Stomach (tissue), 19 donors: ENCODE measurements around the gene CCDC170. TPM values are rescaled to one million over a fixed set of nuclear protein-coding genes. Genes with fewer than 3 reads are reported as not detected.
A peak's percentile ranks its signal among the peaks of the same experiment; 100 is the strongest.
"Not testable (repeated sequence)": the region's sequence is repeated elsewhere in the genome, so short reads cannot be mapped to it uniquely, and the experiment has no call there.

Source experiments
- DNase-seq, 2 donors: peaks; one replicate each; pipeline versions ENCODE4 v3.0.0 to v3.0.0-alpha.2; 2013 to 2019
- H3K27ac ChIP-seq, 5 donors: fragments of 200-600 bp in 4 of 5; sonication (generic) in 4 of 5; one replicate each; pipeline ENCODE4 v1.5.1; 2013 to 2019; ENCODE audit warnings: mild to moderate bottlenecking in 1 of 5, moderate library complexity in 1 of 5
- H3K27me3 ChIP-seq, 3 donors: fragments of 200-600 bp; sonication (generic); one replicate each; pipeline ENCODE4 v1.5.1; 2017 to 2019; ENCODE audit warnings: mixed run types in 1 of 3
- H3K36me3 ChIP-seq, 4 donors: fragments of 200-600 bp; sonication (generic); 1 replicate in 3 of 4; 2 replicates in 1 of 4; pipeline ENCODE4 v1.5.1; 2016 to 2019
- H3K4me1 ChIP-seq, 4 donors: fragments of 200-600 bp; sonication (generic); one replicate each; pipeline ENCODE4 v1.5.1; 2016 to 2019
- H3K4me3 ChIP-seq, 4 donors: fragments of 200-600 bp; sonication (generic) in 3 of 4; one replicate each; pipeline ENCODE4 v1.5.1; 2016 to 2019; ENCODE audit warnings: mild to moderate bottlenecking in 1 of 4
- H3K9me3 ChIP-seq, 4 donors: fragments of 200-600 bp; sonication (generic); one replicate each; pipeline ENCODE4 v1.5.1; 2016 to 2019
- CTCF ChIP-seq, 7 experiments: fragments of 450-650 bp in 4 of 7; fragments of 200-600 bp in 3 of 7; sonication (generic) in 3 of 7; IDR thresholded peaks; one replicate each; pipeline ENCODE4 v1.5.1; 2016 to 2019; ENCODE audit warnings: antibody characterized with exemption in 7 of 7, control low read depth in 2 of 7, mild to moderate bottlenecking in 1 of 7
- EP300 ChIP-seq: sonication (generic); formaldehyde crosslinking; IDR thresholded peaks from one replicate; pipeline ENCODE4 v1.6.1; 2017; ENCODE audit warnings: antibody characterized with exemption
- POLR2A ChIP-seq, 4 donors: fragments of 450-650 bp; IDR thresholded peaks; one replicate each; pipeline ENCODE4 v1.6.1; 2016; ENCODE audit warnings: antibody characterized with exemption in 4 of 4, control low read depth in 2 of 4, mild to moderate bottlenecking in 1 of 4, moderate library complexity in 1 of 4
- POLR2AphosphoS5 ChIP-seq, 3 donors: sonication (generic); formaldehyde crosslinking; IDR thresholded peaks; one replicate each; pipeline ENCODE4 v1.6.1; 2016; ENCODE audit warnings: antibody characterized with exemption in 3 of 3
- WGBS, 5 donors: extraction: QIAGEN DNeasy Blood & Tissue Kit in 3 of 5; methylation state at CpG; one replicate each; pipeline versions ENCODE4 v1.1.5 to v1.1.7; 2013 to 2018; 5-methylcytosine and 5-hydroxymethylcytosine counted together
- intact Hi-C: fragments of 100-400 bp; cut with DNase I; formaldehyde crosslinking; loops from one replicate; pipeline ENCODE4 v1.15.1; 2023; ENCODE audit warnings: low total_unique reads
- long read RNA-seq, 10 donors: transcript quantifications; one replicate each; lab custom pipeline, GENCODE V29; 2026
- polyA plus RNA-seq, 3 donors: library from polyadenylated mRNA; stranded (reverse); fragments of 200-250 nt; gene quantifications; one replicate each; pipeline ENCODE4 v1.2.3, GENCODE V29; 2013
- total RNA-seq, 5 donors: library from RNA; depleted of rRNA; stranded (reverse); fragments of >200 nt; gene quantifications; one replicate each; pipeline versions ENCODE4 v1.1.0 to v1.2.3, GENCODE V29; 2014 to 2016
- donor health status: healthy with polysubstance abuse.
- donor health status: Bipolar disorder and iron deficiency.
- donor health status: healthy.

Gene CCDC170
- 1 to 10 TPM in 1 of 5 donors, under 1 TPM in 3, not detected in 1; 0.29 to 3.6 (median 0.82) TPM for total RNA-seq
- under 1 TPM; 0.05 to 0.61 (median 0.31) TPM for polyA plus RNA-seq
- long read RNA-seq, donor 1 = 0 reads
- long read RNA-seq, donor 2 = 0 reads
- long read RNA-seq, donor 3 = 0 reads
- long read RNA-seq, donor 4 = 0 reads
- long read RNA-seq, donor 5 = 0 reads
- long read RNA-seq, donor 6, full-length matches to known transcripts = 1 of 1 reads
- long read RNA-seq, donor 6, partial matches to known transcripts = 0 of 1 reads
- long read RNA-seq, donor 6, other reads (novel, unspliced or antisense) = 0 of 1 reads
- long read RNA-seq, donor 7 = 0 reads
- long read RNA-seq, donor 8 = 0 reads
- long read RNA-seq, donor 9 = 0 reads
- long read RNA-seq, donor 10 = 0 reads

GRCh38 chr6:151493804-151494234, at the start of gene CCDC170:
Gene CCDC170 (plus strand): TSS chr6:151494017. CDS start chr6:151494129, 112 bp downstream.
- H3K9me3 ChIP-seq = no peaks in the 10 kb centered on the region
- peak within 1 kb of the TSS; percentile 60 to 85 (median 72) for H3K4me3 ChIP-seq
- peaks cover 0 to 29% (median 6%) of the 10 kb centered on the region in 3 donors for H3K27me3 ChIP-seq
- WGBS, 5 donors = 1 to 2% (median 2%) methylated on average over 9 to 58 of the region's 58 CpGs
- H3K27ac ChIP-seq = peak within 1 kb of the TSS; percentile 34 to 83 (median 75)
- TF ChIP-seq EP300 (no peak), CTCF (IDR thresholded peaks at IDR 0.05) (no peak), POLR2A (IDR thresholded peaks at IDR 0.05) (no peak), POLR2AphosphoS5 (IDR thresholded peaks at IDR 0.05) (no peak)
- no peaks in the 10 kb centered on the region for H3K36me3 ChIP-seq
- peak; percentile 31 to 79 for DNase-seq
- intact Hi-C loops = no loop called here
- H3K4me1 ChIP-seq = peaks cover 10 to 32% (median 18%) of the 10 kb centered on the region in 4 donors

- 23 to 44% (median 31%) methylated on average over 5 of the region's 5 CpGs for WGBS, 5 donors
- DNase-seq = no peak
- H3K9me3 ChIP-seq = no peaks in the 10 kb centered on the region
- H3K36me3 ChIP-seq = no peaks in the 10 kb centered on the region
- TF ChIP-seq POLR2A (IDR thresholded peaks at IDR 0.05) (no peak), CTCF (IDR thresholded peaks at IDR 0.05) (no peak), POLR2AphosphoS5 (IDR thresholded peaks at IDR 0.05) (no peak), EP300 (no peak)
- no peak overlapping the region for H3K4me3 ChIP-seq
- peak overlapping the region in 4 of 5 donors; percentile 26 to 76 (median 73) for H3K27ac ChIP-seq
- H3K27me3 ChIP-seq = no peaks in the 10 kb centered on the region
- H3K4me1 ChIP-seq = peaks cover 12 to 50% (median 30%) of the 10 kb centered on the region in 4 donors
- intact Hi-C loops = no loop called here
Observed at GRCh38 chr6:151445482-151445881, 48.3 kb upstream of the CCDC170 start.

- no peak for TF ChIP-seq POLR2AphosphoS5 (IDR thresholded peaks at IDR 0.05)
- no peak for TF ChIP-seq POLR2A (IDR thresholded peaks at IDR 0.05)
- no peak for TF ChIP-seq EP300
- no peak for TF ChIP-seq CTCF (IDR thresholded peaks at IDR 0.05)
- 88 to 97% (median 91%) methylated on average over 4 of the region's 4 CpGs for WGBS, 5 donors
- no peaks in the 10 kb centered on the region for H3K9me3 ChIP-seq
- H3K4me1 ChIP-seq = peaks cover 12 to 47% (median 24%) of the 10 kb centered on the region in 4 donors
- H3K27me3 ChIP-seq = no peaks in the 10 kb centered on the region
- H3K36me3 ChIP-seq = no peaks in the 10 kb centered on the region
- intact Hi-C loops = no loop called here
- no peak overlapping the region for H3K4me3 ChIP-seq
- peak overlapping the region in 2 of 5 donors; percentile 73 to 76 for H3K27ac ChIP-seq
- no peak for DNase-seq
Observed at GRCh38 chr6:151447237-151447636, 46.6 kb upstream of the CCDC170 start.

GRCh38 chr6:151448623-151449022, 45.2 kb upstream of the CCDC170 start:
- intact Hi-C loops = no loop called here
- no peaks in the 10 kb centered on the region for H3K9me3 ChIP-seq
- 94 to 99% (median 96%) methylated on average over 12 of the region's 12 CpGs for WGBS, 5 donors

GRCh38 chr6:151450928-151451327, 42.9 kb upstream of the CCDC170 start:
- intact Hi-C loops = not testable (repeated sequence)

More at GRCh38 chr6:151448623-151449022, 45.2 kb upstream of the CCDC170 start:
- Histone ChIP-seq H3K27me3 (no peaks in the 10 kb centered on the region), H3K36me3 (no peaks in the 10 kb centered on the region), H3K27ac (no peak overlapping the region), H3K4me1 (peaks cover 18 to 54% (median 29%) of the 10 kb centered on the region in 4 donors), H3K4me3 (no peak overlapping the region)
- no peak for DNase-seq
- no peak for TF ChIP-seq POLR2AphosphoS5 (IDR thresholded peaks at IDR 0.05)
- TF ChIP-seq CTCF (IDR thresholded peaks at IDR 0.05) = no peak

More at GRCh38 chr6:151450928-151451327, 42.9 kb upstream of the CCDC170 start:
- H3K27ac ChIP-seq, DNase-seq, H3K9me3 ChIP-seq, H3K27me3 ChIP-seq, H3K36me3 ChIP-seq: not testable (repeated sequence)
- peak overlapping the region in 3 of 4 donors; percentile 70 to 91 (median 71) for H3K4me3 ChIP-seq
- WGBS, 5 donors = 12 to 36% (median 36%) methylated on average over 3 to 6 of the region's 6 CpGs
- peaks cover 22 to 48% (median 31%) of the 10 kb centered on the region in 4 donors for H3K4me1 ChIP-seq
